AG09319 (cell line): ENCODE data around the gene TBCB.
"Not testable (repeated sequence)": the region's sequence is repeated elsewhere in the genome, so short reads cannot be mapped to it uniquely, and the experiment has no call there.

Source experiments
- DNase-seq: peaks from one replicate; pipeline ENCODE4 v3.0.0-alpha.2; 2010; ENCODE audit warnings: low read depth; ENCODE audit errors: extremely low read depth
- CTCF ChIP-seq: IDR thresholded peaks from 2 replicates; pipeline ENCODE4 v1.5.1; 2011; ENCODE audit warnings: low read depth, mild to moderate bottlenecking, inconsistent platforms, low read length, moderate library complexity

Gene TBCB

GRCh38 chr19:36121486-36122124 is 6.3 kb downstream of the TBCB start:
- DNase-seq: no peak

GRCh38 chr19:36125557-36125956 is 10.3 kb downstream of the TBCB start:
- no peak for DNase-seq
- no peak for TF ChIP-seq CTCF

More at GRCh38 chr19:36121486-36122124, 6.3 kb downstream of the TBCB start:
- no peak for TF ChIP-seq CTCF

GRCh38 chr19:36128392-36128736 is 13.1 kb downstream of the TBCB start:
- no peak for DNase-seq
- TF ChIP-seq CTCF: no peak

- not testable (repeated sequence) for DNase-seq
These were observed 16.0 kb downstream of the TBCB start for GRCh38 chr19:36131221-36131620.

GRCh38 chr19:36134867-36135266 is 19.6 kb downstream of the TBCB start:
- DNase-seq: not testable (repeated sequence)

- no peak for DNase-seq
- TF ChIP-seq CTCF: no peak
These were observed 21.9 kb downstream of the TBCB start for GRCh38 chr19:36136964-36137686.

GRCh38 chr19:36139120-36139472 is 23.8 kb downstream of the TBCB start:
- TF ChIP-seq CTCF: no peak
- no peak for DNase-seq

GRCh38 chr19:36139473-36140303 is 24.4 kb downstream of the TBCB start, which contains the start of gene CAPNS1:
TSS of gene CAPNS1 (plus strand) at chr19:36140066. CDS start at chr19:36141012, 946 bp downstream.
- DNase-seq: peak; percentile 91
- no peak for TF ChIP-seq CTCF
